GM23338 (cell line): ENCODE results near the gene SHFL. TPM values are rescaled to one million over a fixed set of nuclear protein-coding genes. Genes with fewer than 3 reads are reported as not detected.

Experiments used
- ATAC-seq: fragments of 200-7000 bp; cut with Tn5 transposase; 3 replicates; pipeline ENCODE4 v1.9.1; 2020
- DNase-seq: peaks from one replicate; pipeline ENCODE4 v3.0.0-alpha.2; 2015; ENCODE audit warnings: low spot score
- H2AFZ ChIP-seq: fragments of 200-600 bp; sonication (generic); 2 replicates; pipeline ENCODE4 v1.8.0; 2016; ENCODE audit warnings: antibody characterized with exemption, mild to moderate bottlenecking, moderate library complexity
- H3F3A ChIP-seq: fragments of 200-600 bp; sonication (generic); replicated peaks from 2 replicates; pipeline ENCODE4 v1.8.0; 2017; ENCODE audit warnings: antibody characterized with exemption, mixed run types, low read depth
- H3K27ac ChIP-seq: fragments of 200-600 bp; sonication (generic); 2 replicates; pipeline ENCODE4 v1.6.1; 2016; ENCODE audit warnings: low read depth
- H3K27me3 ChIP-seq: fragments of 200-600 bp; sonication (generic); 2 replicates; pipeline ENCODE4 v1.8.0; 2016; ENCODE audit warnings: mild to moderate bottlenecking, mixed run types, moderate library complexity; ENCODE audit not compliant: insufficient read depth
- H3K36me3 ChIP-seq: fragments of 200-600 bp; sonication (generic); 2 replicates; pipeline ENCODE4 v1.8.0; 2016; ENCODE audit warnings: mild to moderate bottlenecking; ENCODE audit not compliant: insufficient read depth
- H3K4me1 ChIP-seq: fragments of 200-600 bp; sonication (generic); 2 replicates; pipeline ENCODE4 v1.8.0; 2016; ENCODE audit warnings: mild to moderate bottlenecking, moderate library complexity; ENCODE audit not compliant: insufficient read depth
- H3K4me2 ChIP-seq: fragments of 200-600 bp; sonication (generic); 2 replicates; pipeline ENCODE4 v1.7.1; 2017; ENCODE audit warnings: mixed run types
- H3K4me3 ChIP-seq: fragments of 200-600 bp; sonication (generic); 2 replicates; pipeline ENCODE4 v1.6.1; 2016; ENCODE audit warnings: mixed run types
- H3K79me2 ChIP-seq: fragments of 200-600 bp; sonication (generic); replicated peaks from 2 replicates; pipeline ENCODE4 v1.8.0; 2017; ENCODE audit warnings: mild to moderate bottlenecking; ENCODE audit not compliant: insufficient read depth
- H3K9me2 ChIP-seq: fragments of 200-600 bp; sonication (generic); 2 replicates; pipeline ENCODE4 v1.8.0; 2017; ENCODE audit not compliant: insufficient read depth
- H4K20me1 ChIP-seq: fragments of 200-600 bp; sonication (generic); replicated peaks from 2 replicates; pipeline ENCODE4 v1.8.0; 2017; ENCODE audit warnings: mild to moderate bottlenecking; ENCODE audit not compliant: insufficient read depth
- H3K27ac Mint-ChIP-seq: 2 replicates; pipeline ENCODE4 v1.8.0; 2020; ENCODE audit warnings: inconsistent platforms, mild to moderate bottlenecking, moderate library complexity, mixed read lengths
- H3K27me3 Mint-ChIP-seq: 3 replicates; pipeline ENCODE4 v1.8.0; 2022; ENCODE audit warnings: low read depth, mild to moderate bottlenecking, moderate library complexity, mixed read lengths, inconsistent platforms; ENCODE audit not compliant: insufficient read depth, poor library complexity
- H3K36me3 Mint-ChIP-seq: 3 replicates; pipeline ENCODE4 v1.8.0; 2021; ENCODE audit warnings: low read depth, mild to moderate bottlenecking, inconsistent platforms, moderate library complexity, mixed read lengths
- H3K4me1 Mint-ChIP-seq: 3 replicates; pipeline ENCODE4 v1.8.0; 2020; ENCODE audit warnings: mild to moderate bottlenecking, inconsistent platforms, mixed read lengths
- H3K4me3 Mint-ChIP-seq: 3 replicates; pipeline ENCODE4 v1.8.0; 2021; ENCODE audit warnings: moderate library complexity, mild to moderate bottlenecking, inconsistent platforms, mixed read lengths
- H3K9me3 Mint-ChIP-seq: 3 replicates; pipeline ENCODE4 v1.8.0; 2020; ENCODE audit warnings: moderate library complexity, mild to moderate bottlenecking, inconsistent platforms, mixed read lengths
- CREB1 ChIP-seq: fragments of 250-450 bp; sonication (Bioruptor Pico); IDR thresholded peaks from 2 replicates; pipeline ENCODE4 v1.5.0; 2020; ENCODE audit warnings: low read depth, mild to moderate bottlenecking, moderate library complexity
- EZH2 ChIP-seq: fragments of 200-600 bp; sonication (generic); IDR thresholded peaks from one replicate; pipeline ENCODE4 v1.8.0; 2017; ENCODE audit warnings: antibody characterized with exemption, mild to moderate bottlenecking, low read depth; ENCODE audit not compliant: unreplicated experiment
- JUNB ChIP-seq: IDR thresholded peaks from one replicate; pipeline ENCODE4 v1.6.1; 2016; ENCODE audit warnings: antibody characterized with exemption; ENCODE audit not compliant: unreplicated experiment
- STAT1 ChIP-seq: IDR thresholded peaks from one replicate; pipeline ENCODE4 v1.6.1; 2016; ENCODE audit warnings: antibody characterized with exemption; ENCODE audit not compliant: unreplicated experiment
- ZNF114 ChIP-seq: fragments of 250-450 bp; sonication (Bioruptor Pico); IDR thresholded peaks from 2 replicates; pipeline ENCODE4 v1.5.0; 2020; ENCODE audit warnings: mild to moderate bottlenecking, moderate library complexity
- ZNF331 ChIP-seq: fragments of 250-450 bp; sonication (Bioruptor Pico); IDR thresholded peaks from 2 replicates; pipeline ENCODE4 v1.5.0; 2020; ENCODE audit warnings: low read depth, mild to moderate bottlenecking, moderate library complexity
- polyA plus RNA-seq: library from polyadenylated mRNA; unstranded; fragments of >200 nt; fragmentation: Nextera tagmentation; extraction: Ambion mirVana; gene quantifications from 2 replicates; pipeline ENCODE4 v1.2.1, GENCODE V29; 2016
- total RNA-seq: library from RNA; depleted of rRNA; stranded (reverse); fragments of >200 nt; shearing (Covaris generic); gene quantifications from 2 replicates; pipeline ENCODE4 v1.2.3, GENCODE V29; 2014
- TF ChIP-seq, protein P1 (sequence below): IDR thresholded peaks from one replicate; pipeline ENCODE4 v1.6.1; 2018; ENCODE audit warnings: antibody characterized with exemption; ENCODE audit not compliant: unreplicated experiment
- TF ChIP-seq, protein P2 (sequence below), 2 experiments: fragments of 200-600 bp in 1 of 2; sonication (generic) in 1 of 2; conservative IDR thresholded peaks; 2 replicates each; pipeline versions ENCODE4 v1.5.1 to v1.6.1; 2016 to 2017; ENCODE audit warnings: antibody characterized with exemption in 2 of 2, low read depth in 2 of 2, mild to moderate bottlenecking in 2 of 2, moderate library complexity in 1 of 2
- TF ChIP-seq, protein P3 (sequence below): IDR thresholded peaks from 2 replicates; pipeline ENCODE4 v1.6.1; 2016; ENCODE audit warnings: antibody characterized with exemption

Gene SHFL
- total and polyA plus RNA-seq, 2 experiments from 2014 or later, result 31.7 to 32.1 TPM

GRCh38 chr19:10070730-10071446 lies 15.2 kb upstream of the SHFL start:
- Mint-ChIP-seq H3K9me3 (peaks cover 26% of the 10 kb centered on the region), H3K4me1 (peaks cover 8% of the 10 kb centered on the region), H3K27ac (no peak overlapping the region), H3K27me3 (peaks cover 11% of the 10 kb centered on the region), H3K4me3 (no peak overlapping the region), H3K36me3 (peaks cover 6% of the 10 kb centered on the region; the same call in 1 of the 3 replicates)
- Histone ChIP-seq H3K4me3 (no peak overlapping the region), H4K20me1 (no peaks in the 10 kb centered on the region), H3K36me3 (no peaks in the 10 kb centered on the region), H3K79me2 (no peaks in the 10 kb centered on the region), H3K9me2 (peaks cover 5% of the 10 kb centered on the region; the same call in 1 of the 2 replicates), H3K4me1 (0 out of 2 replicates have a peak, but pooled peaks cover 6% of the 10 kb centered on the region), H3K4me2 (0 out of 2 replicates have a peak overlapping the region, but pooled peaks have one; percentile 64), H2AFZ (peak overlapping the region; percentile 78; the same call in 1 of the 2 replicates), H3F3A (no peaks in the 10 kb centered on the region), H3K27me3 (no peaks in the 10 kb centered on the region), H3K27ac (no peak overlapping the region)
- peak; percentile 95 for DNase-seq
- no peak for TF ChIP-seq ZNF114 (CRISPR knock-in tag)
- TF ChIP-seq, protein P1, sequence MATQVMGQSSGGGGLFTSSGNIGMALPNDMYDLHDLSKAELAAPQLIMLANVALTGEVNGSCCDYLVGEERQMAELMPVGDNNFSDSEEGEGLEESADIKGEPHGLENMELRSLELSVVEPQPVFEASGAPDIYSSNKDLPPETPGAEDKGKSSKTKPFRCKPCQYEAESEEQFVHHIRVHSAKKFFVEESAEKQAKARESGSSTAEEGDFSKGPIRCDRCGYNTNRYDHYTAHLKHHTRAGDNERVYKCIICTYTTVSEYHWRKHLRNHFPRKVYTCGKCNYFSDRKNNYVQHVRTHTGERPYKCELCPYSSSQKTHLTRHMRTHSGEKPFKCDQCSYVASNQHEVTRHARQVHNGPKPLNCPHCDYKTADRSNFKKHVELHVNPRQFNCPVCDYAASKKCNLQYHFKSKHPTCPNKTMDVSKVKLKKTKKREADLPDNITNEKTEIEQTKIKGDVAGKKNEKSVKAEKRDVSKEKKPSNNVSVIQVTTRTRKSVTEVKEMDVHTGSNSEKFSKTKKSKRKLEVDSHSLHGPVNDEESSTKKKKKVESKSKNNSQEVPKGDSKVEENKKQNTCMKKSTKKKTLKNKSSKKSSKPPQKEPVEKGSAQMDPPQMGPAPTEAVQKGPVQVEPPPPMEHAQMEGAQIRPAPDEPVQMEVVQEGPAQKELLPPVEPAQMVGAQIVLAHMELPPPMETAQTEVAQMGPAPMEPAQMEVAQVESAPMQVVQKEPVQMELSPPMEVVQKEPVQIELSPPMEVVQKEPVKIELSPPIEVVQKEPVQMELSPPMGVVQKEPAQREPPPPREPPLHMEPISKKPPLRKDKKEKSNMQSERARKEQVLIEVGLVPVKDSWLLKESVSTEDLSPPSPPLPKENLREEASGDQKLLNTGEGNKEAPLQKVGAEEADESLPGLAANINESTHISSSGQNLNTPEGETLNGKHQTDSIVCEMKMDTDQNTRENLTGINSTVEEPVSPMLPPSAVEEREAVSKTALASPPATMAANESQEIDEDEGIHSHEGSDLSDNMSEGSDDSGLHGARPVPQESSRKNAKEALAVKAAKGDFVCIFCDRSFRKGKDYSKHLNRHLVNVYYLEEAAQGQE, result no peak
- TF ChIP-seq, protein P2, sequence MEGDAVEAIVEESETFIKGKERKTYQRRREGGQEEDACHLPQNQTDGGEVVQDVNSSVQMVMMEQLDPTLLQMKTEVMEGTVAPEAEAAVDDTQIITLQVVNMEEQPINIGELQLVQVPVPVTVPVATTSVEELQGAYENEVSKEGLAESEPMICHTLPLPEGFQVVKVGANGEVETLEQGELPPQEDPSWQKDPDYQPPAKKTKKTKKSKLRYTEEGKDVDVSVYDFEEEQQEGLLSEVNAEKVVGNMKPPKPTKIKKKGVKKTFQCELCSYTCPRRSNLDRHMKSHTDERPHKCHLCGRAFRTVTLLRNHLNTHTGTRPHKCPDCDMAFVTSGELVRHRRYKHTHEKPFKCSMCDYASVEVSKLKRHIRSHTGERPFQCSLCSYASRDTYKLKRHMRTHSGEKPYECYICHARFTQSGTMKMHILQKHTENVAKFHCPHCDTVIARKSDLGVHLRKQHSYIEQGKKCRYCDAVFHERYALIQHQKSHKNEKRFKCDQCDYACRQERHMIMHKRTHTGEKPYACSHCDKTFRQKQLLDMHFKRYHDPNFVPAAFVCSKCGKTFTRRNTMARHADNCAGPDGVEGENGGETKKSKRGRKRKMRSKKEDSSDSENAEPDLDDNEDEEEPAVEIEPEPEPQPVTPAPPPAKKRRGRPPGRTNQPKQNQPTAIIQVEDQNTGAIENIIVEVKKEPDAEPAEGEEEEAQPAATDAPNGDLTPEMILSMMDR (conservative IDR thresholded peaks at IDR 0.05; ENCODE audit: low read depth in 2 of 2), result no peak
- TF ChIP-seq ZNF331, result no peak
- TF ChIP-seq JUNB, result no peak
- TF ChIP-seq EZH2, result no peak
- TF ChIP-seq, protein P3, sequence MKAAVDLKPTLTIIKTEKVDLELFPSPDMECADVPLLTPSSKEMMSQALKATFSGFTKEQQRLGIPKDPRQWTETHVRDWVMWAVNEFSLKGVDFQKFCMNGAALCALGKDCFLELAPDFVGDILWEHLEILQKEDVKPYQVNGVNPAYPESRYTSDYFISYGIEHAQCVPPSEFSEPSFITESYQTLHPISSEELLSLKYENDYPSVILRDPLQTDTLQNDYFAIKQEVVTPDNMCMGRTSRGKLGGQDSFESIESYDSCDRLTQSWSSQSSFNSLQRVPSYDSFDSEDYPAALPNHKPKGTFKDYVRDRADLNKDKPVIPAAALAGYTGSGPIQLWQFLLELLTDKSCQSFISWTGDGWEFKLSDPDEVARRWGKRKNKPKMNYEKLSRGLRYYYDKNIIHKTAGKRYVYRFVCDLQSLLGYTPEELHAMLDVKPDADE, result no peak
- TF ChIP-seq CREB1 (CRISPR knock-in tag), result no peak
- no peak for TF ChIP-seq STAT1
- ATAC-seq, result peak; percentile 94
